ENCODE data around the gene SCFD2.

The SCFD2 gene

GRCh38 chr4:53089936-53090729 is 275.7 kb downstream of the SCFD2 start:
- no peak for TF ChIP-seq CTCF (IDR thresholded peaks at IDR 0.05; ENCODE audit: low read depth, low read length)
- no peaks in the 10 kb centered on the region; the same call in 1 of the 2 replicates for H3K9me3 ChIP-seq
- no peaks in the 10 kb centered on the region for H3K27me3 ChIP-seq
- no peak for DNase-seq
- no peaks in the 10 kb centered on the region; the same call in 1 of the 2 replicates for H3K4me1 ChIP-seq
- H3K36me3 ChIP-seq: no peaks in the 10 kb centered on the region
- no peak overlapping the region for H3K4me3 ChIP-seq (ENCODE audit: low read depth, low read length)

GRCh38 chr4:53088152-53088551 is 277.7 kb downstream of the SCFD2 start:
- Histone ChIP-seq H3K4me3 (ENCODE audit: low read depth, low read length) (no peak overlapping the region), H3K36me3 (no peaks in the 10 kb centered on the region), H3K9me3 (no peaks in the 10 kb centered on the region; the same call in 1 of the 2 replicates), H3K4me1 (no peaks in the 10 kb centered on the region), H3K27me3 (no peaks in the 10 kb centered on the region)
- no peak for TF ChIP-seq CTCF (IDR thresholded peaks at IDR 0.05; ENCODE audit: low read depth, low read length)
- DNase-seq: no peak

GRCh38 chr4:53076374-53076958 is 289.4 kb downstream of the SCFD2 start:
- Histone ChIP-seq H3K36me3 (no peaks in the 10 kb centered on the region), H3K27me3 (no peaks in the 10 kb centered on the region), H3K4me1 (no peaks in the 10 kb centered on the region), H3K9me3 (no peaks in the 10 kb centered on the region), H3K4me3 (ENCODE audit: low read depth, low read length) (no peak overlapping the region)
- DNase-seq: no peak
- no peak for TF ChIP-seq CTCF (IDR thresholded peaks at IDR 0.05; ENCODE audit: low read depth, low read length)

- Histone ChIP-seq H3K9me3 (no peaks in the 10 kb centered on the region), H3K36me3 (no peaks in the 10 kb centered on the region), H3K27me3 (no peaks in the 10 kb centered on the region), H3K4me3 (ENCODE audit: low read depth, low read length) (no peak overlapping the region), H3K4me1 (no peaks in the 10 kb centered on the region)
- TF ChIP-seq CTCF (IDR thresholded peaks at IDR 0.05; ENCODE audit: low read depth, low read length): no peak
- no peak for DNase-seq
Observed at GRCh38 chr4:53075162-53075785, 290.6 kb downstream of the SCFD2 start.

GRCh38 chr4:53068755-53069330 is 297.0 kb downstream of the SCFD2 start:
- no peaks in the 10 kb centered on the region for H3K9me3 ChIP-seq
- no peak for TF ChIP-seq CTCF (IDR thresholded peaks at IDR 0.05; ENCODE audit: low read depth, low read length)
- no peaks in the 10 kb centered on the region for H3K27me3 ChIP-seq
- no peaks in the 10 kb centered on the region; the same call in 1 of the 2 replicates for H3K4me1 ChIP-seq
- no peak for DNase-seq
- H3K36me3 ChIP-seq: no peaks in the 10 kb centered on the region
- no peak overlapping the region for H3K4me3 ChIP-seq (ENCODE audit: low read depth, low read length)
